HCT116 (cell line): ENCODE measurements around the gene STAM. TPM values are rescaled to one million over a fixed set of nuclear protein-coding genes. Genes with fewer than 3 reads are reported as not detected.
A peak's percentile ranks its signal among the peaks of the same experiment; 100 is the strongest.

Experiments used
- ATAC-seq: fragments of 200-7000 bp; cut with Tn5 transposase; 2 replicates; pipeline ENCODE4 v1.9.1; 2020; ENCODE audit warnings: mild to moderate bottlenecking, moderate library complexity
- BruUV-seq: library from RNA; stranded (reverse); fragments of 400-500 nt; replicated peaks from 2 replicates; lab custom pipeline; 2021; lab: Mats Ljungman, UMichigan
- CTCF ChIA-PET: fragments of 300-600 bp; sonication (Branson Sonifier 250); formaldehyde crosslinking; loops from one replicate; lab custom pipeline; 2021; ENCODE audit warnings: antibody characterized with exemption; lab: Charles Lee
- POLR2A ChIA-PET: fragments of 300-600, 350-600 bp; sonication (Branson Sonifier 250); formaldehyde crosslinking; loops from one replicate; lab custom pipeline; 2021; ENCODE audit warnings: antibody characterized with exemption; lab: Charles Lee
- RAD21 ChIA-PET, 2 experiments: fragments of 300-600 bp; sonication (Branson Sonifier 250); formaldehyde crosslinking; loops; one replicate each; lab custom pipeline; 2023; ENCODE audit warnings: low total read pairs in 2 of 2; ENCODE audit not compliant: uncharacterized antibody in 2 of 2, unreplicated experiment in 2 of 2, low non-redundant PET in 1 of 2; lab: Charles Lee
- DNase-seq: peaks from one replicate; pipeline ENCODE4 v3.0.0-alpha.2; 2010; ENCODE audit warnings: low read depth, low spot score
- H2AFZ ChIP-seq: fragments of 200-600 bp; shearing (Covaris generic), sonication (generic); 2 replicates; pipeline ENCODE4 v1.6.1; 2017; ENCODE audit warnings: low read depth, mixed run types, mixed read lengths, antibody characterized with exemption, low read length; ENCODE audit not compliant: poor library complexity, severe bottlenecking
- H3K27ac ChIP-seq: 2 replicates; pipeline ENCODE4 v1.5.1; 2012; ENCODE audit warnings: low read depth, low read length
- H3K27me3 ChIP-seq: fragments of 200-600 bp; sonication (generic); 2 replicates; pipeline ENCODE4 v1.6.1; 2016; ENCODE audit warnings: mixed run types, low read length, mixed read lengths; ENCODE audit not compliant: insufficient read depth
- H3K36me3 ChIP-seq, 2 experiments: fragments of 200-500 bp in 1 of 2; fragments of 200-600 bp in 1 of 2; sonication (Bioruptor generic) in 1 of 2; sonication (generic) in 1 of 2; 2 replicates each; pipeline versions ENCODE4 v1.5.1 to v1.6.1; 2014 to 2016; ENCODE audit warnings: low read length in 2 of 2, inconsistent platforms in 1 of 2, mixed read lengths in 1 of 2, mixed run types in 1 of 2; ENCODE audit not compliant: insufficient read depth in 2 of 2, control insufficient read depth in 1 of 2
- H3K4me1 ChIP-seq, 2 experiments: fragments of 200-600 bp in 1 of 2; sonication (generic) in 1 of 2; 2 replicates each; pipeline versions ENCODE4 v1.5.1 to v1.6.1; 2012 to 2017; ENCODE audit warnings: low read length in 2 of 2, inconsistent platforms in 1 of 2, mild to moderate bottlenecking in 1 of 2, mixed read lengths in 1 of 2, mixed run types in 1 of 2, moderate library complexity in 1 of 2; ENCODE audit not compliant: insufficient read depth in 2 of 2, control insufficient read depth in 1 of 2
- H3K4me2 ChIP-seq: fragments of 200-600 bp; sonication (generic); 2 replicates; pipeline ENCODE4 v1.6.1; 2017; ENCODE audit warnings: mixed run types, low read length, mixed read lengths
- H3K4me3 ChIP-seq, 2 experiments: fragments of 200-600 bp in 1 of 2; sonication (generic) in 1 of 2; replicated peaks in 1 of 2; 2 replicates each; pipeline ENCODE4 v1.5.1; 2011 to 2016; ENCODE audit warnings: low read length in 2 of 2, control low read depth in 1 of 2, low read depth in 1 of 2, mild to moderate bottlenecking in 1 of 2, mixed read lengths in 1 of 2, mixed run types in 1 of 2
- H3K79me2 ChIP-seq: fragments of 200-600 bp; sonication (generic); 2 replicates; pipeline ENCODE4 v1.6.1; 2017; ENCODE audit warnings: mild to moderate bottlenecking, mixed run types, low read length, moderate library complexity, mixed read lengths; ENCODE audit not compliant: insufficient read depth
- H3K9ac ChIP-seq: fragments of 200-600 bp; sonication (generic); 2 replicates; pipeline ENCODE4 v1.6.1; 2016; ENCODE audit warnings: low read length, mixed read lengths
- H3K9me2 ChIP-seq: fragments of 200-600 bp; sonication (generic), shearing (Covaris generic); 2 replicates; pipeline ENCODE4 v1.6.1; 2017; ENCODE audit warnings: mixed run types, mild to moderate bottlenecking, moderate library complexity; ENCODE audit not compliant: insufficient read depth
- H3K9me3 ChIP-seq, 2 experiments: fragments of 200-500 bp in 1 of 2; fragments of 200-600 bp in 1 of 2; sonication (Bioruptor generic) in 1 of 2; sonication (generic) in 1 of 2; 2 replicates each; pipeline ENCODE4 v1.6.1; 2014 to 2017; ENCODE audit warnings: low read length in 2 of 2, mixed read lengths in 2 of 2, inconsistent platforms in 1 of 2, low read depth in 1 of 2, mild to moderate bottlenecking in 1 of 2, mixed run types in 1 of 2, moderate library complexity in 1 of 2; ENCODE audit not compliant: control insufficient read depth in 1 of 2, insufficient read depth in 1 of 2
- H4K20me1 ChIP-seq: fragments of 200-600 bp; sonication (generic), shearing (Covaris generic); 2 replicates; pipeline ENCODE4 v1.6.1; 2017; ENCODE audit warnings: mixed run types, mild to moderate bottlenecking, moderate library complexity; ENCODE audit not compliant: insufficient read depth
- EGR1 ChIP-seq: IDR thresholded peaks from 2 replicates; pipeline ENCODE4 v1.6.1; 2012; ENCODE audit warnings: low read depth
- EZH2 ChIP-seq: fragments of 200-600 bp; sonication (generic); IDR thresholded peaks from 2 replicates; pipeline ENCODE4 v1.6.1; 2017; ENCODE audit warnings: antibody characterized with exemption, mixed run types
- EZH2phosphoT487 ChIP-seq: fragments of 200-600 bp; IDR thresholded peaks from 2 replicates; pipeline ENCODE4 v1.6.1; 2018; ENCODE audit warnings: antibody characterized with exemption, borderline replicate concordance
- POLR2A ChIP-seq: IDR thresholded peaks from 2 replicates; pipeline ENCODE4 v1.7.0; 2011; ENCODE audit warnings: borderline replicate concordance; ENCODE audit not compliant: insufficient read depth, insufficient read length; ENCODE audit errors: extremely low read depth
- POLR2AphosphoS5 ChIP-seq: IDR thresholded peaks from 2 replicates; pipeline ENCODE4 v1.6.1; 2011; ENCODE audit warnings: mild to moderate bottlenecking, low read depth, low read length, moderate library complexity
- RAD21 ChIP-seq: IDR thresholded peaks from 2 replicates; pipeline ENCODE4 v1.6.1; 2012; ENCODE audit warnings: low read depth, mild to moderate bottlenecking
- REST ChIP-seq: IDR thresholded peaks from 2 replicates; pipeline ENCODE4 v1.6.1; 2012; ENCODE audit warnings: low read depth
- SP1 ChIP-seq: IDR thresholded peaks from 2 replicates; pipeline ENCODE4 v1.6.1; 2012; ENCODE audit warnings: low read depth
- SRF ChIP-seq: IDR thresholded peaks from 2 replicates; pipeline ENCODE4 v1.6.1; 2012; ENCODE audit warnings: low read depth
- TCF7L2 ChIP-seq: IDR thresholded peaks from 2 replicates; pipeline ENCODE4 v1.7.0; 2011; ENCODE audit warnings: borderline replicate concordance, inconsistent platforms; ENCODE audit not compliant: insufficient read depth, insufficient read length; ENCODE audit errors: extremely low read depth
- YY1 ChIP-seq: IDR thresholded peaks from 2 replicates; pipeline ENCODE4 v1.6.1; 2011; ENCODE audit warnings: low read length, low read depth, moderate library complexity, mild to moderate bottlenecking; ENCODE audit not compliant: insufficient replicate concordance; ENCODE audit errors: extremely low read depth
- ZBTB33 ChIP-seq: IDR thresholded peaks from 2 replicates; pipeline ENCODE4 v1.6.1; 2011; ENCODE audit warnings: mild to moderate bottlenecking, low read length, moderate library complexity; ENCODE audit not compliant: insufficient replicate concordance; ENCODE audit errors: extremely low read depth
- ZNF274 ChIP-seq: fragments of 200-500 bp; sonication (Bioruptor generic); IDR thresholded peaks from 2 replicates; pipeline ENCODE4 v1.6.1; 2014; ENCODE audit warnings: mild to moderate bottlenecking, low read depth, low read length, inconsistent platforms
- intact Hi-C: fragments of 100-400 bp; cut with micrococcal nuclease; formaldehyde crosslinking; loops from 2 replicates; pipeline ENCODE4 v1.10.0; 2022
- total RNA-seq: library from RNA; stranded (reverse); gene quantifications from one replicate; pipeline ENCODE4 v1.2.1, GENCODE V29; 2021; ENCODE audit not compliant: unreplicated experiment
- TF ChIP-seq, protein P1 (sequence below): IDR thresholded peaks from 2 replicates; pipeline ENCODE4 v1.6.1; 2012

The STAM gene
- total RNA-seq, 1 experiment from 2014 or later, result 23.0 TPM

- ChIA-PET RAD21 (no interaction called here), POLR2A (no interaction called here), CTCF (interaction anchor here (1.2 kb wide), 1 partner anchor 9 kb away, joined by 3 read pairs; no protein-coding TSS in a partner anchor)
- no peaks in the 10 kb centered on the region for H4K20me1 ChIP-seq
- no peaks in the 10 kb centered on the region for H3K9me3 ChIP-seq
- H3K4me3 ChIP-seq, result no peak overlapping the region
- peaks cover 78% of the 10 kb centered on the region for H3K79me2 ChIP-seq
- no peaks in the 10 kb centered on the region for H3K36me3 ChIP-seq
- BruUV-seq, result TSS peak; percentile 25
- intact Hi-C loops, result no loop called here
- H3K9me2 ChIP-seq, result no peaks in the 10 kb centered on the region
- no peak overlapping the region for H3K4me2 ChIP-seq
- no peak overlapping the region for H3K9ac ChIP-seq
- no peak for DNase-seq
- no peak for TF ChIP-seq EGR1
- no peak for TF ChIP-seq POLR2A
- no peak for TF ChIP-seq REST
- TF ChIP-seq YY1, result no peak
- no peak for TF ChIP-seq ZBTB33
- no peak for TF ChIP-seq SRF
- no peak for TF ChIP-seq SP1
- no peak for TF ChIP-seq EZH2phosphoT487
- TF ChIP-seq ZNF274, result no peak
- no peak for TF ChIP-seq POLR2AphosphoS5
- TF ChIP-seq, protein P1, sequence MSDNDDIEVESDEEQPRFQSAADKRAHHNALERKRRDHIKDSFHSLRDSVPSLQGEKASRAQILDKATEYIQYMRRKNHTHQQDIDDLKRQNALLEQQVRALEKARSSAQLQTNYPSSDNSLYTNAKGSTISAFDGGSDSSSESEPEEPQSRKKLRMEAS, result no peak
- no peak for TF ChIP-seq EZH2
- TF ChIP-seq RAD21, result no peak
- no peak for TF ChIP-seq TCF7L2
- ATAC-seq, result no peak
- peaks cover 20 to 32% of the 10 kb centered on the region in 2 experiments for H3K4me1 ChIP-seq
- no peak overlapping the region for H2AFZ ChIP-seq
- no peaks in the 10 kb centered on the region for H3K27me3 ChIP-seq
- no peak overlapping the region for H3K27ac ChIP-seq
Observed at GRCh38 chr10:17662193-17663138, 18.5 kb downstream of the STAM start.
